SK-MEL-5 (cell line): ENCODE results near the gene BHLHE40. TPM values are rescaled to one million over a fixed set of nuclear protein-coding genes. Genes with fewer than 3 reads are reported as not detected.
"Not testable (repeated sequence)": the region's sequence is repeated elsewhere in the genome, so short reads cannot be mapped to it uniquely, and the experiment has no call there.

Source experiments
- DNase-seq: peaks from one replicate; pipeline ENCODE4 v3.0.0-alpha.2; 2016; ENCODE audit warnings: low read depth, low spot score
- in situ Hi-C: cut with HindIII; loops from 2 replicates; pipeline ENCODE4 v1.10.0; 2016; ENCODE audit warnings: low sequenced_read_pairs, high pct_unique_total_duplicates, low pct_unique_long_range_greater_than_20kb
- total RNA-seq: library from RNA; depleted of rRNA; stranded (reverse); fragments of >200 nt; shearing (Covaris generic); gene quantifications from 2 replicates; pipeline ENCODE4 v1.2.3, GENCODE V29; 2014

Gene BHLHE40
- total RNA-seq, 1 experiment from 2014 or later: 61.3 TPM

- no peak for DNase-seq
- in situ Hi-C loops: no loop called here
Observed at GRCh38 chr3:4954256-4955000, 24.8 kb upstream of the BHLHE40 start.

GRCh38 chr3:4956099-4956498 is 23.1 kb upstream of the BHLHE40 start:
- in situ Hi-C loops: no loop called here
- no peak for DNase-seq

DNA sequence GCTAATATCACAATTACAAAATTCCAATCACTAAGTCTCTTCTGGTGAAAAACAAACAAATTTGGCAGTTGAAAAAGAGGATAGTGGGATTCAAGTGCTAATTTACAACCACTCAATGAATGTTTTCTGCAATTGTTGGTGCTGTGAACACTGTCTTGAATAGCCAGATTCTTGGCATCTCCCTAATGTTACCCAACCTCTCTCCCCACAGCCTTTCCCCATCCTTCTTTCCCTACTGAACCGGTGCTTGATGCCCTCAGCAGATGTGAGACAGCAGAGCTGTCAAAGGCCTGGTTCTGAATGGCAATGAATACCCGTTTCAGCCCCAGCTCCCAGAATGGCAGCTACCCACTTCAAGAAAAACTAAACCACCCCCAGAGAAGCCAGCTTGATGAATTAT is 22.5 kb upstream of the BHLHE40 start:
- in situ Hi-C loops: no loop called here
- DNase-seq: no peak

DNA sequence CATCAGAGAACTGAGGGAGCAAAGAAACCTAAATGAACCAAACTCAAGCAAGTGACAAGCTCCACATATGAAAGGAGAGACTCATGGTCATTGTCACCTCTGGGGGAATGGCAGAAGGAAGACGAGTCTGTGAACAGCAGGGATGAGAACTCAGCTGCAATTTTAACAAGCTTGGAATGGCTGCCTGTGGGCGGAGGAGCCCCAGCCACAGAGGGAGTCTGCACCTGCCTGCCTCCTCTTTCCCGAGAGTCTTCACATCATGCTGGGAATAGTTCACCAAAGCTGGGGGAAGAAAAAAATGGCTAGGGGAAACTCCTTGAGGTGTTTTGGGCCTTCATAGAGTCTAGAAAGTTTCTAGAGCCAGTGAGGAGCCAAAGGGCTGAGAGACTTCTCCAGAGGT is 21.3 kb upstream of the BHLHE40 start:
- no peak for DNase-seq
- in situ Hi-C loops: no loop called here

DNA sequence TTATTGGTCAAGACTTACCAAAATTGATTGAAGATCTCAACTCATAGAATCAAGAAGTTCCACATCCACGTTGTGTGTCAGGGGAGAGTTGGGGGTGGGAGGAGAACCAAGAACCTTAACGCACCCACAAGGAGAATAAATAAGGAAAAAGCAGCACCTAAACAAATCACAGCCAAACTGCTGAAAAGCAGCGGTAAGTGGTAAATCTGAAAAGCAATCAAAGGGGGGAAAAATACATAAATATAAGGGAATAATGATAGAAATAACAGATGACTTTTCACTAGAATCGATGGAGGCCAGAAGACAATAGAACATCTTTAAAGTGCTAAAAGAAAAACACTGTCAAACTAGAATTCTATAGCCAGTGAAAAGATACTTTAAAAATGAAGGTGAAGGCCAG is 20.1 kb upstream of the BHLHE40 start:
- in situ Hi-C loops: no loop called here
- DNase-seq: no peak

- in situ Hi-C loops: not testable (repeated sequence)
Observed at GRCh38 chr3:4961865-4962264, 17.4 kb upstream of the BHLHE40 start.

GRCh38 chr3:4963669-4964570 is 15.3 kb upstream of the BHLHE40 start:
- in situ Hi-C loops: no loop called here
- no peak for DNase-seq

More at GRCh38 chr3:4961865-4962264, 17.4 kb upstream of the BHLHE40 start:
- DNase-seq: not testable (repeated sequence)

- DNase-seq, in situ Hi-C loops: not testable (repeated sequence)
Observed at GRCh38 chr3:4966006-4966405, 13.2 kb upstream of the BHLHE40 start.

DNA sequence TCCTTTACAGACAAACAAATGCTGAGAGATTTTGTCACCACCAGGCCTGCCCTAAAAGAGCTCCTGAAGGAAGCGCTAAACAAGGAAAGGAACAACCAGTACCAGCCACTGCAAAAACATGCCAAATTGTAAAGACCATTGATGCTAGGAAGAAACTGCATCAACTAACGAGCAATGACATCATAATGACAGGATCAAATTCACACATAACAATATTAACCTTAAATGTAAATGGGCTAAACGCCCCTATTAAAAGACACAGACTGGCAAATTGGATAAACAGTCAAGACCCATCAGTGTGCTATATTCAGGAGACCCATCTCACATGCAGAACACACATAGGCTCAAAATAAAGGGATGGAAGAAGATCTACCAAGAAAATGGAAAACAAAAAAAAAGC is 11.6 kb upstream of the BHLHE40 start:
- DNase-seq, in situ Hi-C loops: not testable (repeated sequence)

DNA sequence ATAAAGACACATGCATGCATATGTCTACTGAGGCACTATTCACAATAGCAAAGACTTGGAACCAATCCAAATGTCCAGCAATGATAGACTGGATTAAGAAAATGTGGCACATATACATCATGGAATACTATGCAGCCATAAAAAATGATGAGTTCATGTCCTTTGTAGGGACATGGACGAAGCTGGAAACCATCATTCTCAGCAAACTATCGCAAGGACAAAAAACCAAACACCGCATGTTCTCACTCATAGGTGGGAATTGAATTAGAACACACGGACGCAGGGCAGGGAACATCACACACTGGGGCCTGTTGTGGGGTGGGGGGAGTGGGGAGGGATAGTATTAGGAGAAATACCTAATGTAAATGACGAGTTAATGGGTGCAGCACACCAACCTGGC is 7.8 kb upstream of the BHLHE40 start:
- in situ Hi-C loops, DNase-seq: not testable (repeated sequence)

DNA sequence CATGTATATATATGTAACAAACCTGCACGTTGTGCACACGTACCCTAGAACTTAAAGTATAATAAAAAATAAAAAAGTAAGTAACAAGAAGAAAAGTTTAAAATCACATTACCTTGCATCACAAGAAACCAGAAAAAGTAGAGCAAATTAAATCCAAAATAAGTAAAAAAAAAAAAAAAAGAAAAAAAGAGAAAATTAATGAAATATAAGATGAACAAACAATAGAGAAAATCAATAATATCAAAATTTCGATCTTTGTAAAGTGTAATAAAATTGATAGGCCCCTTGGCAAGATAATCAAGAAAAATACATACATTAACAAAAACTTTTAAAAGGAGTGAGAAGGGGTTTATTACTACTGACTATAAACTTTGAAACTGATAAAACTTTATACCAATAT is 7.4 kb upstream of the BHLHE40 start:
- in situ Hi-C loops: no loop called here
- no peak for DNase-seq

DNA sequence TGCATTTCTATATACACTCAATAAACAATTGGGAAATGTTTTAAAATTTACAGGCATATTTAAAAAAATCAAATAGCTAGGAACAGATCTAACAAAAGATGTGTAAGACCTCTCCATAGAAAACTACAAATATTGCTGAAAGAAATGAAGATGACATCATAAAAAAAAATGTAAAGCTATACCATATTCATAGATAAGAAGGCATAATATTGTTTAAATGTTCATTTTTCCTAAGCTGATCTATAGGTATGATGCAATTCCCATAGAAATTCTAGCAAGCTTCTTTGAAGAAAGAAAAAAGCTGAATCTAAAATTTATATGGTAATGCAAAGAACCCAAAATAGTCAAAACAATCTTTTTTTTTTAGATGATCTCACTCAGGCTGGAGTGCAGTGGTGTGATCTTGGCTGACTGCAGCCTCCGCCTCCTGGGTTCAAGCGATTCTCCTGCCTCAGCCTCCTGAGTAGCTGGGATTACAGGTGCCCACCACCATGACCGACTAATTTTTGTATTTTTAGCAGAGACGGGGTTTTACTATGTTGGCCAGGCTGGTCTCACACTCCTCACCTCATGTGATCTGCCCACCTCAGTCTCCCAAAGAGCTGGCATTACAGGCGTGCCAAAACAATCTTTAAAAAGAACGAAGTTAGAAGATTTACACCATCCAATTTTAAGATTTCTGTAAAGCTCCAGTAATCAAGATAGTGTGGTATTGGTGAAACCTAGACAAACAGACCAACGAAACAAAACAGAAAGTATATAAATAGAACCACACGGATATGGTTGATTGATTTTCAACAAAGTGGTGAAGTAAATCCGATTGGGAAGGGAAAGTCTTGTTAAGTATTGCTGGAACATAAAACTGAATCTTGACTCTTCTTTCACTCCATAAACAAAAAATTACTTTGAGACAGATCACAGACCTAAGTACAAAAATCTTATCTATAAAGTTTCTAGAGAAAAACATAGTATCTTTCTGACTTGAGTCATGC is 6.3 kb upstream of the BHLHE40 start:
- no peak for DNase-seq
- in situ Hi-C loops: no loop called here

- in situ Hi-C loops: no loop called here
- no peak for DNase-seq
Observed at GRCh38 chr3:4974154-4974553, 5.1 kb upstream of the BHLHE40 start.

- DNase-seq: peak; percentile 95
- in situ Hi-C loops: no loop called here
Observed at GRCh38 chr3:4976109-4976508, 3.1 kb upstream of the BHLHE40 start.

GRCh38 chr3:4977001-4977852 is 2.0 kb upstream of the BHLHE40 start:
- peak; percentile 83 for DNase-seq
- in situ Hi-C loops: no loop called here

GRCh38 chr3:4977853-4978203 is 1.4 kb upstream of the BHLHE40 start:
- in situ Hi-C loops: no loop called here
- DNase-seq: no peak
